22Rv1 (cell line): Measurements from ENCODE around the gene TMPRSS7.

ENCODE experiments used
- ZFX ChIP-seq: fragments of 450-650 bp; IDR thresholded peaks from 2 replicates; pipeline ENCODE4 v1.6.1; 2017; ENCODE audit warnings: antibody characterized with exemption, borderline replicate concordance
- TF ChIP-seq, protein P1 (sequence below): fragments of 450-650 bp; IDR thresholded peaks from 2 replicates; pipeline ENCODE4 v1.5.1; 2017; ENCODE audit warnings: mild to moderate bottlenecking

DNA sequence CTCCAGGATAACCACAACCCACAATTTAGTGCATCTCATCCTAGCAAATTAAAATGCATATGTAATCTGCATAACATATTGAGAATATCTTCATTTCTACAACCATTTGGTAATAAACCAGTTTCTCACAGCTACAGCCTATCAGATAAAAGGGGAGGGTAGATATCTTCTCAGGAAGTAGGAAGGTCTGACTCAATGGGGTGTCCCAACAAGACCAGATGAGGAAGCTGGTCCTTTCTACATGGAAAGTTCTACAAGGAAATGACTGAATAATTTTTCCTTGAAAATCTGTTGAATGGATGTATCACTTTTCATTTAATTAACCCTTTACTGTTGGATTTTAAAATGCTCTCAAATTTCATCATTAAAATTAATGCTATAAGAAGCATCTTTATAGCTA lies 17.4 kb upstream of the TMPRSS7 start:
- TF ChIP-seq, protein P1, sequence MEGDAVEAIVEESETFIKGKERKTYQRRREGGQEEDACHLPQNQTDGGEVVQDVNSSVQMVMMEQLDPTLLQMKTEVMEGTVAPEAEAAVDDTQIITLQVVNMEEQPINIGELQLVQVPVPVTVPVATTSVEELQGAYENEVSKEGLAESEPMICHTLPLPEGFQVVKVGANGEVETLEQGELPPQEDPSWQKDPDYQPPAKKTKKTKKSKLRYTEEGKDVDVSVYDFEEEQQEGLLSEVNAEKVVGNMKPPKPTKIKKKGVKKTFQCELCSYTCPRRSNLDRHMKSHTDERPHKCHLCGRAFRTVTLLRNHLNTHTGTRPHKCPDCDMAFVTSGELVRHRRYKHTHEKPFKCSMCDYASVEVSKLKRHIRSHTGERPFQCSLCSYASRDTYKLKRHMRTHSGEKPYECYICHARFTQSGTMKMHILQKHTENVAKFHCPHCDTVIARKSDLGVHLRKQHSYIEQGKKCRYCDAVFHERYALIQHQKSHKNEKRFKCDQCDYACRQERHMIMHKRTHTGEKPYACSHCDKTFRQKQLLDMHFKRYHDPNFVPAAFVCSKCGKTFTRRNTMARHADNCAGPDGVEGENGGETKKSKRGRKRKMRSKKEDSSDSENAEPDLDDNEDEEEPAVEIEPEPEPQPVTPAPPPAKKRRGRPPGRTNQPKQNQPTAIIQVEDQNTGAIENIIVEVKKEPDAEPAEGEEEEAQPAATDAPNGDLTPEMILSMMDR, result no peak
- TF ChIP-seq ZFX, result no peak
